HG03442 (cell line): ENCODE data around the gene SLC49A3.
"Not testable (repeated sequence)": the region's sequence is repeated elsewhere in the genome, so short reads cannot be mapped to it uniquely, and the experiment has no call there.

Experiments used
- ATAC-seq: cut with Tn5 transposase; IDR thresholded peaks from one replicate; pipeline ENCODE4 v1.9.1; 2021; ENCODE audit warnings: mild to moderate bottlenecking, moderate library complexity; ENCODE audit not compliant: unreplicated experiment

SLC49A3 gene

DNA sequence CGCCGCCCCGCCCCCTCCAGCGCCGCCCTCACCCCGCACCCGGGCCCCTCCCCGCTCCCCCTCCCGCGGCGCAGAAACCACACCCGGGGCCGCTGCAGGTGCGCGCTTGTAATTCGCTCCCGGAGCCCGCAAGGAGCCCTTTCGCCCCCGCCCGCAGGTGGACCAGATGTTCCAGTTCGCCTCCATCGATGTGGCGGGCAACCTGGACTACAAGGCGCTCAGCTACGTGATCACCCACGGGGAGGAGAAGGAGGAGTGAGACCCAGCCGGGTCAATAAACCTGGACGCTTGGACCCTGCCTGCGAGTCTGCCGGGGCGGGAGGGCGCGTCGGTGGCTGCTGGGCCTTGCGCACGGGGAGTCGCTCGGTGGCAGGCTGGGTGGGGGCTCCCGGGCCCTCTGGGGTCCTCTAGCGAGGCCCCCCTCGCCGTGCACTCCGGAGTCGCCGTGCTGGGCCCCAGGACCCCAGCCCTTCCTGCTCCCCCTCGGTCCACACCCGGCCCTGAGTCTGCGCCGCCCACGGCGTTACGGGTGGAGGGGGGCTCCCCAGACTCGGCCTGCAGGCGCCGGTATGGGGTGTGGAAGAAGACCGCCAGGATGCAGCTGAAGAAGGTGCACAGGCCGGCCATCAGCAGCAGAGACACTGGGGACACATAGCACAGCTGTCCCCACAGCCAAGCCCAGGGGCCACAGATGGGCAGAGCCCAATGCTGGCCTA, 7.1 kb downstream of the SLC49A3 start:
- ATAC-seq = no peak

DNA sequence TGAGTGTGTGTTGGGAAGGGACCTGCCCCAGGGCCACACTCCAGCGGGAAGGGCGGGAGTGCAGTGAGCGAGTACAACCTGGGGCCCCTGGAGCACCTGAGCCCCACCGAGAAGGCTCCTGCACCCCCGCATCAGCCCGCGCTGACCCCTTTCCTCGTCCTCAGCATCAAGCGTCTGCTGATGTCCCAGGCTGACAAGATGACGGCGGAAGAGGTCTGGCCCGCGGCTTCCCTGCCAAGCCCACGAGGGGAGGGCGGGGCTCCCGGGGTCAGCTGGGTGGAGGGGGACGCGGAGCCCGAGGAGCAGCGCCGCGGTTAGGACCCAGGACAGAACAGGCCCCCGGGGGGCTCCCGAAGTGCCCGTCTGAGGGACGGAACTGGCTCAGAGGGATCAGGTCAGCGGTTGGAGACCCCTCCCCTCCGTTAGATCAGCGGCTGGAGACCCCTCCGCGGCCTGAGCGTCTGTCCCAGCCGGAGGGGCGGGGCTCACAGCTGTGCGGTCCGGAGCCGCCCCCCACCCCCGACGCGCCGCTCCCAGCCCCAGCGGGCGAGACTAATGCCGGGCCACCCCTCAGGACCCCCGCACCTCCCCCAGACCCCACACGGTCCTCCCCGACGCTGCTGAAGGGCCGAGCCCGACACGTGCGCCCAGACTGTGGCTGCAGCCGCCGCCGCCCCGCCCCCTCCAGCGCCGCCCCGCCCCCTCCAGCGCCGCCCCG, 7.9 kb downstream of the SLC49A3 start:
- no peak for ATAC-seq

DNA sequence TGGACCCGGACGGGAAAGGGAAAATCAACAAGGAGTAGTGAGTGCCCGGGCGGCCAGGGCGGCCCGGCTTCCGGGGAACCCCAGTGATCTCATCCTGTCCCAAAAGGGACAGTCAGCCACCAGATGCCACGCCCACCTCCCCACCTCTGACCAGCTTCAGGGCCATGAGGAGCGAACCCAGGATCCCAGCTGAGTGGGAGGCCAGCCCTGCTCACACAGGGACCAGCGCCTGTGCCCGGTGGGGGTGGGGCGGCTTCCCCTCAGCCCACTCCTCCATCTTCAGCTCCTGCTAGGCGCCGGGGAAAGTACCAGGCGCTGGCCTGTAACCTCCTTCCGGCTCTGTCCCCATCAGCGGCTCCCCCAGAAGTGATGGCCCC, 8.4 kb downstream of the SLC49A3 start:
- no peak for ATAC-seq

DNA sequence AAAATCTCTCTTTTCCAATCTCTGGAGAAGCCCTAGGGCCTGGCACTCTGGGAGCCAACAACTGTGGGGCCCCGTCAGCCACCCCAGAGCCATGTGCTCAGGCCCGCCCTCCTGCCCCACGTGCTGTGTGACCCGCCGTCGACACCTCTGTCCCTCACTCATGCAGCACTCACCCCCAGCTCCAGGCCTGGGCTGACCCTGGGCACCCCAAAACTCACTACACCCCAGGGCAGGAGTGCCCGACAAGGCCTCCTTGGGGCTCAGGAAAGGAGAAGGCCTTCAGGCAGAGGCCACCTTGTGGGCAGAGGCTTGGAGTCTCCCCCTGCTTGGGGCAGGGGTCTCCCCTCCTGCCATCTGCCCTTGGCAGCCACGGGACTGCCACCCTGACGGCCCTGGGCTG, 8.9 kb downstream of the SLC49A3 start:
- ATAC-seq = no peak

DNA sequence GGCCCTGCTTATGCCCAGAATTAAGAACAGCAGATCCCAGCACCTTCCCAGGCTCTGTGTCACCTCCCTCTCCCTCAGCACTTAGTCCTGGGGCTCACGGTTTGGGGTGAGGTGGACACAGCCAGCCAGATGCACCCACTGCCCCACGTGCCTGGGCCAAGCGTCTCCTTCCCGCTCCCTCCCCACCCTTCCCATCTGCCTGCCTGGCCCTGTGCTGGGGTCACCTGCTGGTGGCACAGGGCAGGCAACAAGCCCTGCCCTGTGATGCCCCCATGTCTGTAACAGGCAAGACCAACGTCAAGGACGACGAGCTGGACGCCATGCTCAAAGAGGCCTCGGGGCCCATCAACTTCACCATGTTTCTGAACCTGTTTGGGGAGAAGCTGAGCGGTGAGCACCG, 9.3 kb downstream of the SLC49A3 start:
- no peak for ATAC-seq

DNA sequence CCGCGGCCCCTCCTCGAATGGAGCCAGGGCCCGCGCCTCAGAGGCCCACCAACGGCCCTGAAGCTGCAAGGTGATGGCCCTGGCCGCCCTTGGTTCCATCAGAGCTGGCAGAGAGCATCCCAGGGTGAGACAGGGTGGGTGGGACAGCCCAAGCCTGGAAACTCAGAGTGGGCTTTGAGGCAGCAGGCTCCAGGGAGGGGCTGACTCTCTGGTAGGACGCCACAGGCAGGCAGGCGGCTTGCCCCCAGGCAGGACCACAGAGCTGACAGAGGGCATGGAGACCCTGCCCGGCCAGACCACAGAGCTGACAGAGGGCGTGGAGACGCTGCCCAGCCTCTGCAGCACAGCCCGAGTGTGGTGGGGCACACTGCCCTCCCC, 9.9 kb downstream of the SLC49A3 start:
- no peak for ATAC-seq

DNA sequence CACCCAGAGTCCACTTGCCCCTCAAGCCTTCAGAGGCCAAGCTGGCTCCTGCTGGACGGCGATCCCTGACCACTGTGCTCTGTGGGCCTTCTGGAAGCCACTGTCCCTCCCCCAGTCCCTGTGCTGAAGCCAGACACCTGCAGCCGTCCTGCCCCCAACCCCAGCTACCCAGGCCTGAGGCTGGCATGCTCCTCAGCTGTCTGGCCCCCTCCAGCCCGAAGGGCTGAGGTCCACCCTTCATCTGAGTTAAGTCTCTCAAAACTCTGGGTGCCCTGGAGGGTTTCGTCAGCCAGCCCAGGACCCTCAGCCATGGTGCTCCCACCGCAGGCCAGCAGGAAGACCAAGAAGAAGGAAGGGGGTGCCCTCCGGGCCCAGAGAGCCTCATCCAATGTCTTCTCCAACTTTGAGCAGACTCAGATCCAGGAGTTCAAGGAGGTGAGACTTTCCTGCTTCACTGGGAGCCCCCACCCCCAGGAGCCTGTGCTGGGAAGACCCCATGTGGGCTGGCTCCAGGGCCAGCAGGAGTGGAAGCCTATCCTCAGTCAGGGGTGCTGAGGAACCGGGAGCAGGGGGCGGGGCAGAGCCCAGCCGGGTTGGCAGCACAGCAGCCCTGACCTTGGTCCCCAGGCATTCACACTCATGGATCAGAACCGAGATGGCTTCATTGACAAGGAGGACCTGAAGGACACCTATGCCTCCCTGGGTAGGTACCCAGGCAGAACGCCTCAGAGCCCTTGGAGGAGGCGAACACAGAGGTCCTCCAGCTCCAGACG, 10.4 kb downstream of the SLC49A3 start:
- no peak for ATAC-seq

DNA sequence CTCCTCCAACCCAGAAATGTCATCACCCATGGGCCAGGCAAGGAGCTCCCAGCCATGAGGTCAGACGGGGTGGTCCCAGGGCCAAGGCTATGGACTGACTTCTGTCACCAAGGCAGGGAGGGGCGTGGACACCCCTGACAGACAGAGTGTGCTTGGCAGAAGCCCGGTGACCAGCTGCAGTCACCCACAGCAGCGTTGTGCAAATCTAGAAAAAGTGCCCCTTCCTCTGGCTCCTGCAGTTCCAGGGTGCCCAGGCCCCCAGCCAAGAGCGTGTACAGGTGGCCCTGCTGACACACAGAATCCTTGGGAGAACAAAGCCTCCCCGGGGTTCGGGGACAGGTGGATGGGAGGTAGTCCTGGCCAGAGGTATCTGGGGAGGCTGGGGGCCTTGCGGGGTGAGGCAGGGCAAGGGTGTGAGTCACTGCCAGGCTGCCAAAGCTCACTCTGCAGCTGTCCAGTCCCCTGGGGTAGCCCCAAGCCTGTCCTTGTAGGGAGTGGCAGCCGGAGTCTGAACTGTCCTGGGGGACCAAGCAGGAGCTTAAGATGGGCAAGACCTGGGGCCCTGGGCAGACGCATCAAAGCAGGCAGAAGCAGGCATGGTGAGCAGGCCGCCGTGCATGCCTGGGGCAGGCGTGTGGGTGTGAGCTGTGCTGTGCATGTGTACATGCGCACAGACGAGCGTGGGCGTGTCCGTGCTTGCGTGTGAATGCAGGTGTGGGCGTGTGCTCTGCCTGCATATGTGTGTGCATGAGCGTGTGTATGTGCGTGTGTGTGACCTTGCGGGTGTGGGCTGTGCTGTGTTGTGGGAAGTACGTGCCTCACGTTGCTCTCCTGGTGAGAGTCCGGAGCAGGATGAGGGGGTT, 11.3 kb downstream of the SLC49A3 start:
- ATAC-seq = no peak

DNA sequence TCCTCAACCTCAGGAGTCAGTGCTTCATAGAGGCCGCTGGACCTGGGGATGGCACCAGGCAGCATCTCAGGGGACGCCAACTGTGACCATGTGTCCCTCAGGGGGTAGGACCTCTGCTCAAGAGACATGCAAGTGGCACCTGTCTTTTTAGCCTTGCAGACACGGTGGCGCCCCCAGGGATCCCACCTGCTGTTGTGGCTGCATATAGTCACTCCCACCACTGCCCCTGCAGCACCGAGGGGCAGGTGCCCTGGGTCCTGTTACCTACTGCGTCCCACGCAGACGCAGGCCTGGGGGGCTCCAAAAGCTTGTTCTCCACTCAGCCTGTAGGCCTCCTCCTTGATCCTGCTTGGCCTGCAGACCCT, 12.1 kb downstream of the SLC49A3 start:
- ATAC-seq = no peak

DNA sequence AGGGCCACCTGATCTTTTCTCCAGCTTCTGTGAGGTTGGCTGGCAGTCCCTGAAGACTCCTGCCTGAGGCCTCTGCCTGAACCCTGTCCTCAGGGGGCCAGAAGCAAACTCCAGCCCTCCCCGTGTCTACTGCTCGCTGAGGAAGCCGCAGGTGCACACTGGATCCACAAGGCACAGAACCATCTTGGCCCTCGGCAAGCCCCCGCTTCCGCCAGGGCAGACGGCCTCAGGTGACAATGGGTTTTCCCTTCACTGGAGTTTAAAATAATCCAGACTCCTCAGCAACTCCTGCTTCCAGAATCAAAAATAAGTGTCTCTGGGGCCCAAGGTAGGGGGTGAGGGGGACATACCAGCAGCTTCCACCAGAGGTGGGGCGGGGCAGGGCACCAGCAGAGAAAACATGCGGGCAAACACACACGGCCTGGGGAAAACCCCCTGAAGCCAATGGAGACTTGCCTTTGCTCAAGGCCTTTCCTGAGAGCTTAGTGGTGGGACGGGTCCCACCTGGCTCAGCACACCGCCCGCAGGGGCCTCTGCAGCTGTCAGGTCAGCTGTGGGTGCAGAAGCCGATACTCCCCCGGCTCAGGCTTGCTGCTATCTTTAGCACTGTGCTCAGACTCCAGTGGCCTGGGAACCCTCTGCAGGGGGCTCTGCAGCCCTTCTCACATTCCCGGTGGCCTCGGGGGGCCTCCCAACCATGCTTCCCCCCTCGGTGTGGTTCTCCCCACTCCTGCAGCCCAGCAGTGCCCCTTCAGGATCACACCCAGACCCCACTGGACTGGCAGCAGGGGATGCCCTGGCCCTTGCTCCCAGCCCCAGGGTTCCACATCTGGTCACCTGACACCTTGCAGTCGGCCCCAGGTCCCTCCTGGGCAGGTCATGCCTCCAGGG, 12.7 kb downstream of the SLC49A3 start:
- peak; percentile 21 for ATAC-seq

DNA sequence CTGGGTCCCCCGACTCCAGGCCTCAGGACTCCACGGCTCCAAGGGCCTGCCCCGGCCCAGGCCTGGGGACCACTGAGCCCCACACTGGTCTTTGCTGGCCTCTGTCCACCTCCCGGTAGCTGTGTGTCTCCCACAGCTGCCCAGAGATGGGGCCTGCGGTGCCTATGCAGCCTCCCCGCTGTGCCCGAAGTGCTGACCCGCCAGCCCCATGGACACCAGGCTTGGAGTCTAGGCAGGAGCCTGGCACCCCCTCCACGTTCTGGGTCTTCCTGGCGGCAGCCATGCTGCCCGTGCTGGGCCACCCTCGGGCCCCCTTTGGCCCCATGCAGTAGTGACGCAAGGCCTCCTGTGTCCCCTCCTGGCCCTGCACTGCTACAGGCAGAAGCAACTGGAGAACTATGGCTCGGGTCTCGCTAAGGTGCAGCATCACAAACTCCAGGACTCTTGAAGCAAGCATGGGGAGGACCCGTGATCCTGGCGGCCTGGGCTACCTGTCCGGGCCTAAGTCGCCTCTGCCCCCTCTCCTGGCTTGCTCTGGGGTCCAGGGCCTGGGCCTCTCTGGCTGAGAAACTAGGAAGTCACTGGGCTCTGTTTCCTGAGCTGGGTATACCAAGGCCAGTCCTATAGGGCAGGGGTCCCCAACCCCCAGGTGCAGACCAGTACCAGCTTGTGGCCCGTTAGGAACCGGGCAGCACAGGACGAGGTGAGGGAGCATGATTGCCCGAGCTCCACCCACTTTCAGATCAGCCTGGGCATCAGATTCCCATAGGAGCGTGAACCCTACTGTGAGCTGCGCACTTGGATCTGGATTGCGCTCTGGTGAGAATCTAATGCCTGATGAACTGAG, 13.7 kb downstream of the SLC49A3 start:
- ATAC-seq = no peak

DNA sequence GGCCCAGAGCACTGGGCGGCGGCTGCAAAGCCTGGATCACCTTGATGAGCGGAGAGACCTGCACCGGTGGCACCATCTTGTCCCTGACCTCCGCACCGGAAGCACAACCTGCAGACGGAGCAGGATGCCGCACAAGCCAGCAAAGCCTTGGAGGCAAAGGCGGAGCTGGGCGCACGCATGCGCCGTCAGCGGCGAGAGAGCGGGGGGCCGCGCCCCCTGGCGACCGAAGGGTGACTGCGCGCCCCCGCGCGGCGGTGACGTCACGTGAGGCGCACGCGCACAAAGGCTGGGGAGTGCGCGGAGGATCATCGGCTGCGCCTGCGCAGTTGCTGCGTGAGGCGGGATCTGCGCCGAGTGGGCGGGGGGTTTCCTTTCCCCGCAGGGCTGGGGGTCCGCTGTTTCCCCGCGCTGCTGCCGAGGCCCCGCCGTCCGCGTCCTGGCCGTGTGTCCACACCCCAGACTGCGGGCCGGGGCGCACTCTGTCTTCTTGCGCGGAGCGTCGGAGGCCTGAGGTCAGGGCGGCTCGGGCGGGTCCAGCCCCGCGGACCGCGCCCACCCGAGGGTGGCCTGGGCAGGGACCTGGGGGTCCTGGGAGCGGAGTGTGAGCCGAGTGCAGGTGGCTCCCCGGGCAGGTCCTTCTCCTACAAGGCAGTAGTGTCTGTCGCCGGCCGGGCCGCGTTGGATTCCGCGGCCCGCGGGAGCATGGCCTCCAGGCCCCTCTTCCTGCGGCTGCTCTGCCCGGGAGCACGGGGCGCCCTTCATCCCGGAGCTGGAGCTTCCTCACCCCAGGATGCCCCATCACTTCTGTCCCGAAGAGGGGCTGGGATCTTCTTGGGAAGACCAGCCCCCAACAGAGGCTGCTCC, 14.5 kb downstream of the SLC49A3 start, which contains the start of the genes ATP5ME and MYL5:
ATP5ME (minus strand) TSS at position 105 of the 864 bp plus-strand sequence; CDS start at position 76, 29 bp downstream.
MYL5 (plus strand) TSS at position 371 of the 864 bp plus-strand sequence. CDS start 3,485 bp downstream, outside the sequence.
- ATAC-seq = peak; percentile 73

DNA sequence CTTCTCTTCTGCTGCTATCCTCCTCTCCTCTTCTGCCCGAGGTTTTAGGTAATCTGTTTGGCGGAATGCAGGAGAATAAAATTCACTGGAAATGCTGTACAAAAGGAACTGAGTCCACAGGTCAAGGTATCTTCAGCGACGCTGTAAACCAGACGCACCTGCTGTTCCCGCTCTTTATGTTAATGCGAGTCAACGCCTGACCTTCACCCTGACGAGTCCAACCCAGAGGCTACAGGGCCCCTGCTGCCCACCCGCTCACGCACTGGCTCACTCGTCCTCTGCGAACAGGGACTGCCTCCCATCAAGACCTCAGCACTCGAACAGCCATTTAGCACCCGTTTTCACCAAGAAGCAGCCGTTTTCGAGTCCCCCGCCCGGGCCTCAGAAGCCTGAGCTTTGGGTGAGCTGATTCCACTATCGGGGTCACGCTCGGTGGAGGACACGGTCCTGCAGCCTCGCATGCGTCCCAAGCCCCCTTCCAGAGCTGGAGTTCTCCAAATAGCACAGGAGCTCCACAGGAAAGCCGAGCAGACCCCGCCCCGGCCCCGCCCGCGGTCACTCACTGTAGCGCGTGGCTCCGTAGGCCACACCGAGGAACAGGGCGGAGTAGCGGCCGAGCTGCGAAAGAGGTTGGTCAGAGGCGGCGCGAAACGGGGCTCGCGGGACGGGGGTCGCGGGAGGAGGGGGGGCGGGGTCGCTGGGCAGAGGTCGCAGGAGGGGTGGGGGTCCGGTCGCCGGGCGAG, 15.4 kb downstream of the SLC49A3 start:
- no peak for ATAC-seq

DNA sequence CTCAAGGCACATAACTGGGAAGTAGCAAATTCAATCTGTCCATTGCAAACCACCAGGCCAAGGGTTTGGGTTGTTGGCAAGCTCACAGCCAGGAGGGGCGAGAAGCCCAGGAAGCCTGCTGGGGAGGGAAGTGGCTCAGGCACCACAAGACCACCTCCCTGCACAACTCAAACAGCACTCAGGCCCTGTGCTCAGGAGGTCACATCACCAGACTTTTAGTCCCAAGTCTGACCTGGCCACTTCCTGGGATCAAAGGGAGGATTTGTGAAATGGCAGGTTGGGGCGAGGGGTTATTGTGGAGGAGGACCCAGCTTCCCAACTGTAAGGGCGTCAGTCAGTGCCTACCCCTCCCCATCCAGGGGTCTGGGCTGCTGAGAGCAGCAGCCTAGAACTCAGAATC, 17.2 kb downstream of the SLC49A3 start:
- no peak for ATAC-seq

DNA sequence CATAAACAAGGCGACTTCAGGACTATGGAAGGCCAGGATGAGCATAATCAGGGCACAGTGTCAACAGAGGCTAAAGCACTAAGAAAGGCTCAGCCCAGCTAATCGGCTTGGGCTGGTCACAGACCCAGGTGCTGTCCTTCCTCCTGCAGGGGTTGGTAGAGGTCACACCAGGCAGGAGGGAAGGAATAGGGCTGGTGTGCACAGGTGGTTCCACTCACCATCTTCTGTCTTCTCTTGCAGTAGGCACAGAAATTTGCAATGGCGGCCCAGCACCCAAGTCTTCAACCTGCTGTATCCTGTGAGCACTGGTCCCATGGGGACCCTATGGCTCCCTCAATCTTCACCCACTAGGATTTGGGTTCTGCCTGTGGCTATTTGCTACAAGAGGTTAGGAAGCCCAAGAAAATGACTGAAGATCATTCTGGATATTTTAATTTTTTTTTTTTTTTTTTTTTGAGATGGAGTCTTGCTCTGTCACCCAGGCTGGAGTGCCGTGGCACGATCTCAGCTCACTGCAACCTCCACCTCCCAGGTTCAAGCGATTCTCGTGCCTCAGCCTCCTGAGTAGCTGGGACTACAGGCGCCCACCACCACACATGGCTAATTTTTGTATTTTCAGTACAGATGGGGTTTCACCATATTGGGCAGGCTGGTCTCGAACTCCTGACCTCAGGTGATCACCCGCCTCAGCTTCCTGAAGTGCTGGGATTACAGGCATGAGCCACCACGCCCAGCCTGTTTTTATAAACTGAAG, 19.0 kb downstream of the SLC49A3 start:
- ATAC-seq = not testable (repeated sequence)

DNA sequence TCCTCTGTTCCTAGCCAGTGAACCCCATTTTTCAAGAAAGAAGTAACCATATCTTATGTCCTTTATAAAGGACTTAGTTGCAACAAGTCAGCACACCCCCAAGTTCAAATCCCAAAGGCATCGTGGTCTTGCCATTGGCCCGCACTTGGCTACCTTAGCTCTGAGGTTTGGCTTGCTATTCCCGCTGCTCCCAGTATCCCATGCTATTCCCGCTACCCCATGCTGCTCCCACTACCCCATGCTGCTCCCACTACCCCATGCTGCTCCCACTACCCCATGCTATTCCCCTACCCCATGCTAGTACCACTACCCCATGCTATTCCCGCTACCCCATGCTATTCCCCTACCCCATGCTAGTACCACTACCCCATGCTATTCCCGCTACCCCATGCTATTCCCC, 20.7 kb downstream of the SLC49A3 start:
- ATAC-seq = not testable (repeated sequence)

DNA sequence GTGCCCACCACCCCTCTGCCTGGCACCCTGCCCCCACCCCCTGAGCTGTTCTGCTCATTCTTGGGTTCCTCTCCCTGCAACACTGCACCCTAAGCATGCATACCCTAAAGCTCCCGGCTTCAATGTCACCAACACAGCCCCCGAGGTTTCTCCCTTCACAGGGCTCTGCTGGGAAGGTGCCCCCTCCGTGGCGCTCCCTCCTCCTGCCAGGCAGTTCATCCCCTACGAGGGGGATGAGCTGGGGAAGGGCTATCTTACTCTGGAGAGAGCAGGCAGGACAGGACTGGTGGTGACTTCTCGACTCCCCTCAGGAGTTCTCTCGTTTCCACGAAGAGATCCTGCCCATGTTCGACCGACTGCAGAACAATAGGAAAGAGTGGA, 21.4 kb downstream of the SLC49A3 start:
- ATAC-seq = no peak
